Measurements from ENCODE around the gene MTF1. TPM values are rescaled to one million over a fixed set of nuclear protein-coding genes. Genes with fewer than 3 reads are reported as not detected.

Gene MTF1
- total RNA-seq, 1 experiment from 2014 or later = 21.2 TPM

- peaks cover 6 to 26% of the 10 kb centered on the region in 2 experiments; a peak in 3 of 4 replicates for H3K36me3 ChIP-seq (ENCODE audit: control insufficient read depth in 1 of 2, insufficient read depth in 2 of 2, low read length in 2 of 2)
- ChIA-PET RAD21 (ENCODE audit: low non-redundant PET in 1 of 2, low total read pairs in 2 of 2, uncharacterized antibody in 2 of 2, unreplicated experiment in 2 of 2) (no interaction called here), CTCF (no interaction called here), POLR2A (no interaction called here)
- H3K4me2 ChIP-seq (ENCODE audit: low read length) = no peak overlapping the region
- H3K27ac ChIP-seq (ENCODE audit: low read depth, low read length) = no peak overlapping the region
- BruUV-seq (replicated peaks) = no TSS peak
- no peak overlapping the region for H3K4me3 ChIP-seq (replicated peaks in 1 of 2; ENCODE audit: low read depth in 1 of 2, low read length in 2 of 2)
- intact Hi-C loops (cut with micrococcal nuclease) = no loop called here
- no peak overlapping the region for H3K9ac ChIP-seq (ENCODE audit: low read length)
- no peak overlapping the region for H2AFZ ChIP-seq (ENCODE audit: low read depth, low read length, poor library complexity, severe bottlenecking)
- H3K27me3 ChIP-seq (ENCODE audit: insufficient read depth, low read length) = no peaks in the 10 kb centered on the region
- H3K4me1 ChIP-seq (ENCODE audit: control insufficient read depth in 1 of 2, insufficient read depth in 2 of 2, low read length in 2 of 2) = no peaks in the 10 kb centered on the region
- H4K20me1 ChIP-seq (ENCODE audit: insufficient read depth) = no peaks in the 10 kb centered on the region
- no peaks in the 10 kb centered on the region for H3K9me2 ChIP-seq (ENCODE audit: insufficient read depth)
- TF ChIP-seq MAX (IDR thresholded peaks at IDR 0.05) (no peak), JUND (IDR thresholded peaks at IDR 0.05) (no peak), CTCF (IDR thresholded peaks at IDR 0.05 in 2 of 3, conservative IDR thresholded peaks at IDR 0.05 in 1 of 3; ENCODE audit: borderline replicate concordance in 1 of 3, insufficient read depth in 1 of 3, low read depth in 2 of 3, low read length in 2 of 3) (no peak), POLR2A (IDR thresholded peaks at IDR 0.05; ENCODE audit: borderline replicate concordance, extremely low read depth, insufficient read depth, insufficient read length) (no peak), SRF (IDR thresholded peaks at IDR 0.05; ENCODE audit: low read depth) (no peak), POLR2AphosphoS5 (IDR thresholded peaks at IDR 0.05; ENCODE audit: low read depth, low read length) (no peak)
- no peaks in the 10 kb centered on the region for H3K9me3 ChIP-seq (ENCODE audit: control insufficient read depth in 1 of 2, insufficient read depth in 1 of 2, low read depth in 1 of 2, low read length in 2 of 2)
- DNase-seq (ENCODE audit: low read depth, low spot score) (no peak), ATAC-seq (no peak)
- H3K79me2 ChIP-seq (ENCODE audit: insufficient read depth, low read length) = no peaks in the 10 kb centered on the region
These were observed 24.3 kb upstream of the MTF1 start for GRCh38 chr1:37883671-37884070.

GRCh38 chr1:37879865-37880264 lies 20.5 kb upstream of the MTF1 start:
- Histone ChIP-seq H3K4me3 (replicated peaks in 1 of 2; ENCODE audit: low read depth in 1 of 2, low read length in 2 of 2) (no peak overlapping the region), H3K9me2 (ENCODE audit: insufficient read depth) (no peaks in the 10 kb centered on the region), H3K79me2 (ENCODE audit: insufficient read depth, low read length) (no peaks in the 10 kb centered on the region), H2AFZ (ENCODE audit: low read depth, low read length, poor library complexity, severe bottlenecking) (no peak overlapping the region), H3K4me2 (ENCODE audit: low read length) (no peak overlapping the region), H3K4me1 (ENCODE audit: control insufficient read depth in 1 of 2, insufficient read depth in 2 of 2, low read length in 2 of 2) (no peaks in the 10 kb centered on the region; a peak in 1 of 4 replicates), H3K9me3 (ENCODE audit: control insufficient read depth in 1 of 2, insufficient read depth in 1 of 2, low read depth in 1 of 2, low read length in 2 of 2) (no peaks in the 10 kb centered on the region), H4K20me1 (ENCODE audit: insufficient read depth) (no peaks in the 10 kb centered on the region), H3K36me3 (ENCODE audit: control insufficient read depth in 1 of 2, insufficient read depth in 2 of 2, low read length in 2 of 2) (peaks cover 9 to 33% of the 10 kb centered on the region in 2 experiments), H3K27me3 (ENCODE audit: insufficient read depth, low read length) (no peaks in the 10 kb centered on the region), H3K9ac (ENCODE audit: low read length) (no peak overlapping the region), H3K27ac (ENCODE audit: low read depth, low read length) (no peak overlapping the region)
- BruUV-seq (replicated peaks) = no TSS peak
- POLR2A ChIA-PET = no interaction called here
- ATAC-seq (no peak), DNase-seq (ENCODE audit: low read depth, low spot score) (no peak)
- intact Hi-C loops (cut with micrococcal nuclease) = no loop called here
- TF ChIP-seq MAX (IDR thresholded peaks at IDR 0.05) = no peak
- TF ChIP-seq REST (IDR thresholded peaks at IDR 0.05; ENCODE audit: low read depth) = no peak
- no peak for TF ChIP-seq JUND (IDR thresholded peaks at IDR 0.05)
- no peak for TF ChIP-seq SRF (IDR thresholded peaks at IDR 0.05; ENCODE audit: low read depth)
- TF ChIP-seq EGR1 (IDR thresholded peaks at IDR 0.05; ENCODE audit: low read depth) = no peak
- TF ChIP-seq ELF1 (IDR thresholded peaks at IDR 0.05; ENCODE audit: borderline replicate concordance, low read depth) = no peak
- TF ChIP-seq ZNF274 (IDR thresholded peaks at IDR 0.05; ENCODE audit: low read depth, low read length) = no peak
- no peak for TF ChIP-seq ATF3 (IDR thresholded peaks at IDR 0.05)
- TF ChIP-seq CTCF (IDR thresholded peaks at IDR 0.05 in 2 of 3, conservative IDR thresholded peaks at IDR 0.05 in 1 of 3; ENCODE audit: borderline replicate concordance in 1 of 3, insufficient read depth in 1 of 3, low read depth in 2 of 3, low read length in 2 of 3) = no peak
- RAD21 ChIA-PET (ENCODE audit: low non-redundant PET in 1 of 2, low total read pairs in 2 of 2, uncharacterized antibody in 2 of 2, unreplicated experiment in 2 of 2) = no interaction called here
- CTCF ChIA-PET = no interaction called here
